Liver (tissue), 9 donors: ENCODE measurements around the gene DHDDS. TPM values are rescaled to one million over a fixed set of nuclear protein-coding genes. Genes with fewer than 3 reads are reported as not detected.

ENCODE experiments used
- DNase-seq: peaks from one replicate; pipeline ENCODE4 v3.0.0-alpha.2; 2017; ENCODE audit warnings: low spot score
- H3K27ac ChIP-seq, 2 donors: one replicate each; pipeline ENCODE4 v1.7.0; 2013; ENCODE audit warnings: inconsistent platforms in 2 of 2, low read length in 2 of 2, control low read depth in 1 of 2, low read depth in 1 of 2, mild to moderate bottlenecking in 1 of 2
- H3K27me3 ChIP-seq, 4 donors: one replicate each; pipeline versions ENCODE4 v1.6.1 to v1.7.0; 2013; ENCODE audit warnings: low read length in 3 of 4, inconsistent platforms in 1 of 4, mild to moderate bottlenecking in 1 of 4, moderate library complexity in 1 of 4; ENCODE audit not compliant: control insufficient read depth in 4 of 4, insufficient read depth in 4 of 4
- H3K36me3 ChIP-seq, 4 donors: one replicate each; pipeline versions ENCODE4 v1.6.1 to v1.7.0; 2013; ENCODE audit warnings: low read length in 3 of 4, mild to moderate bottlenecking in 3 of 4, low read depth in 1 of 4, moderate library complexity in 1 of 4; ENCODE audit not compliant: control insufficient read depth in 4 of 4, insufficient read depth in 3 of 4
- H3K4me1 ChIP-seq, 4 donors: one replicate each; pipeline versions ENCODE4 v1.6.1 to v1.7.0; 2013; ENCODE audit warnings: low read length in 3 of 4, mild to moderate bottlenecking in 3 of 4, moderate library complexity in 1 of 4; ENCODE audit not compliant: control insufficient read depth in 4 of 4, insufficient read depth in 4 of 4
- H3K4me3 ChIP-seq, 3 donors: one replicate each; pipeline versions ENCODE4 v1.6.1 to v1.7.0; 2013; ENCODE audit warnings: low read length in 3 of 3, control low read depth in 1 of 3, low read depth in 1 of 3, mild to moderate bottlenecking in 1 of 3
- H3K9ac ChIP-seq, 2 donors: one replicate each; pipeline ENCODE4 v1.7.0; 2013; ENCODE audit warnings: low read length in 2 of 2, mild to moderate bottlenecking in 2 of 2, moderate library complexity in 2 of 2, control low read depth in 1 of 2, low read depth in 1 of 2
- H3K9me3 ChIP-seq, 4 donors: one replicate each; pipeline versions ENCODE4 v1.6.1 to v1.7.0; 2013; ENCODE audit warnings: low read length in 3 of 4; ENCODE audit not compliant: control insufficient read depth in 4 of 4
- ATF3 ChIP-seq: IDR thresholded peaks from 2 replicates; pipeline ENCODE4 v1.6.1; 2016; ENCODE audit warnings: antibody characterized with exemption
- EGR1 ChIP-seq, 2 donors: IDR thresholded peaks; 2 replicates each; pipeline ENCODE4 v1.6.1; 2016 to 2018; ENCODE audit warnings: antibody characterized with exemption in 2 of 2, low read depth in 2 of 2
- FOXA1 ChIP-seq: IDR thresholded peaks from 2 replicates; pipeline ENCODE4 v1.6.1; 2016; ENCODE audit warnings: antibody characterized with exemption
- FOXA2 ChIP-seq: IDR thresholded peaks from 2 replicates; pipeline ENCODE4 v1.6.1; 2016; ENCODE audit warnings: antibody characterized with exemption
- GABPA ChIP-seq, 2 donors: IDR thresholded peaks in 1 of 2; conservative IDR thresholded peaks in 1 of 2; 2 replicates each; pipeline ENCODE4 v1.6.1; 2016; ENCODE audit warnings: antibody characterized with exemption in 2 of 2, mild to moderate bottlenecking in 1 of 2, moderate library complexity in 1 of 2
- HNF4A ChIP-seq, 2 donors: conservative IDR thresholded peaks; 2 replicates each; pipeline ENCODE4 v1.6.1; 2016; ENCODE audit warnings: antibody characterized with exemption in 2 of 2, mild to moderate bottlenecking in 2 of 2
- HNF4G ChIP-seq: IDR thresholded peaks from 2 replicates; pipeline ENCODE4 v1.6.1; 2016; ENCODE audit warnings: antibody characterized with exemption
- JUND ChIP-seq, 2 donors: IDR thresholded peaks; 2 replicates each; pipeline ENCODE4 v1.6.1; 2016; ENCODE audit warnings: antibody characterized with exemption in 2 of 2
- MAX ChIP-seq: IDR thresholded peaks from 2 replicates; pipeline ENCODE4 v1.6.1; 2016; ENCODE audit warnings: antibody characterized with exemption
- NR2F2 ChIP-seq: IDR thresholded peaks from 2 replicates; pipeline ENCODE4 v1.6.1; 2016; ENCODE audit warnings: antibody characterized with exemption
- RAD21 ChIP-seq, 2 donors: IDR thresholded peaks; 2 replicates each; pipeline ENCODE4 v1.6.1; 2016; ENCODE audit warnings: antibody characterized with exemption in 2 of 2, mild to moderate bottlenecking in 2 of 2
- RXRA ChIP-seq, 2 donors: IDR thresholded peaks; 2 replicates each; pipeline ENCODE4 v1.6.1; 2017 to 2018; ENCODE audit warnings: antibody characterized with exemption in 2 of 2, mild to moderate bottlenecking in 1 of 2
- SP1 ChIP-seq: IDR thresholded peaks from 2 replicates; pipeline ENCODE4 v1.6.1; 2018; ENCODE audit warnings: antibody characterized with exemption, mild to moderate bottlenecking
- TAF1 ChIP-seq: conservative IDR thresholded peaks from 2 replicates; pipeline ENCODE4 v1.6.1; 2016; ENCODE audit warnings: antibody characterized with exemption, mild to moderate bottlenecking
- YY1 ChIP-seq: IDR thresholded peaks from 2 replicates; pipeline ENCODE4 v1.6.1; 2016; ENCODE audit warnings: antibody characterized with exemption, mild to moderate bottlenecking
- WGBS: extraction: QIAGEN DNeasy Blood & Tissue Kit; methylation state at CpG from one replicate; pipeline ENCODE4 v1.1.7; 2013; 5-methylcytosine and 5-hydroxymethylcytosine counted together
- polyA plus RNA-seq, 2 donors: library from polyadenylated mRNA; stranded (reverse) in 1 of 2; unstranded in 1 of 2; fragments of 200-250 nt in 1 of 2; fragments of >200 nt in 1 of 2; fragmentation: Nextera tagmentation in 1 of 2; extraction: Ambion mirVana in 1 of 2; gene quantifications; one replicate each; pipeline versions ENCODE4 v1.2.1 to v1.2.3, GENCODE V29; 2013 to 2015
- total RNA-seq, 2 donors: library from RNA; depleted of rRNA; stranded (reverse); fragments of >200 nt; gene quantifications; one replicate each; pipeline ENCODE4 v1.2.3, GENCODE V29; 2014
- TF ChIP-seq, protein P1 (sequence below): IDR thresholded peaks from 2 replicates; pipeline ENCODE4 v1.6.1; 2016; ENCODE audit warnings: antibody characterized with exemption, mild to moderate bottlenecking
- TF ChIP-seq, protein P2 (sequence below): fragments of 150-350 bp; IDR thresholded peaks from 2 replicates; pipeline ENCODE4 v1.5.1; 2017; ENCODE audit warnings: improper control_type of control experiment, low read depth, low read length; ENCODE audit not compliant: missing input control
- TF ChIP-seq, protein P3 (sequence below): IDR thresholded peaks from 2 replicates; pipeline ENCODE4 v1.6.1; 2016; ENCODE audit warnings: antibody characterized with exemption
- donor health status: healthy.
- donor health status: healthy.
- donor health status: healthy.
- donor health status: healthy.
- donor health status: healthy.

The DHDDS gene
- total and polyA plus RNA-seq, 4 donors, result 10.6 to 21.7 (median 16.6) TPM

- Histone ChIP-seq H3K36me3 (peaks cover 21 to 70% (median 55%) of the 10 kb centered on the region in 4 donors), H3K4me1 (no peaks in the 10 kb centered on the region), H3K9me3 (no peaks in the 10 kb centered on the region), H3K27me3 (no peaks in the 10 kb centered on the region), H3K9ac (no peak overlapping the region), H3K4me3 (no peak overlapping the region), H3K27ac (no peak overlapping the region)
- WGBS, result 96% methylated on average over 2 of the region's 2 CpGs
- TF ChIP-seq, protein P1, sequence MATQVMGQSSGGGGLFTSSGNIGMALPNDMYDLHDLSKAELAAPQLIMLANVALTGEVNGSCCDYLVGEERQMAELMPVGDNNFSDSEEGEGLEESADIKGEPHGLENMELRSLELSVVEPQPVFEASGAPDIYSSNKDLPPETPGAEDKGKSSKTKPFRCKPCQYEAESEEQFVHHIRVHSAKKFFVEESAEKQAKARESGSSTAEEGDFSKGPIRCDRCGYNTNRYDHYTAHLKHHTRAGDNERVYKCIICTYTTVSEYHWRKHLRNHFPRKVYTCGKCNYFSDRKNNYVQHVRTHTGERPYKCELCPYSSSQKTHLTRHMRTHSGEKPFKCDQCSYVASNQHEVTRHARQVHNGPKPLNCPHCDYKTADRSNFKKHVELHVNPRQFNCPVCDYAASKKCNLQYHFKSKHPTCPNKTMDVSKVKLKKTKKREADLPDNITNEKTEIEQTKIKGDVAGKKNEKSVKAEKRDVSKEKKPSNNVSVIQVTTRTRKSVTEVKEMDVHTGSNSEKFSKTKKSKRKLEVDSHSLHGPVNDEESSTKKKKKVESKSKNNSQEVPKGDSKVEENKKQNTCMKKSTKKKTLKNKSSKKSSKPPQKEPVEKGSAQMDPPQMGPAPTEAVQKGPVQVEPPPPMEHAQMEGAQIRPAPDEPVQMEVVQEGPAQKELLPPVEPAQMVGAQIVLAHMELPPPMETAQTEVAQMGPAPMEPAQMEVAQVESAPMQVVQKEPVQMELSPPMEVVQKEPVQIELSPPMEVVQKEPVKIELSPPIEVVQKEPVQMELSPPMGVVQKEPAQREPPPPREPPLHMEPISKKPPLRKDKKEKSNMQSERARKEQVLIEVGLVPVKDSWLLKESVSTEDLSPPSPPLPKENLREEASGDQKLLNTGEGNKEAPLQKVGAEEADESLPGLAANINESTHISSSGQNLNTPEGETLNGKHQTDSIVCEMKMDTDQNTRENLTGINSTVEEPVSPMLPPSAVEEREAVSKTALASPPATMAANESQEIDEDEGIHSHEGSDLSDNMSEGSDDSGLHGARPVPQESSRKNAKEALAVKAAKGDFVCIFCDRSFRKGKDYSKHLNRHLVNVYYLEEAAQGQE, result no peak
- TF ChIP-seq TAF1 (no peak), SP1 (no peak), RXRA (IDR thresholded peaks at IDR 0.05) (no peak), NR2F2 (no peak), EGR1 (IDR thresholded peaks at IDR 0.05; ENCODE audit: low read depth in 2 of 2) (no peak), FOXA1 (no peak), JUND (IDR thresholded peaks at IDR 0.05) (no peak), FOXA2 (no peak), HNF4G (no peak), RAD21 (IDR thresholded peaks at IDR 0.05) (no peak), YY1 (no peak), MAX (no peak), ATF3 (no peak), GABPA (IDR thresholded peaks at IDR 0.05 in 1 of 2, conservative IDR thresholded peaks at IDR 0.05 in 1 of 2) (no peak), HNF4A (conservative IDR thresholded peaks at IDR 0.05) (no peak)
- TF ChIP-seq, protein P2, sequence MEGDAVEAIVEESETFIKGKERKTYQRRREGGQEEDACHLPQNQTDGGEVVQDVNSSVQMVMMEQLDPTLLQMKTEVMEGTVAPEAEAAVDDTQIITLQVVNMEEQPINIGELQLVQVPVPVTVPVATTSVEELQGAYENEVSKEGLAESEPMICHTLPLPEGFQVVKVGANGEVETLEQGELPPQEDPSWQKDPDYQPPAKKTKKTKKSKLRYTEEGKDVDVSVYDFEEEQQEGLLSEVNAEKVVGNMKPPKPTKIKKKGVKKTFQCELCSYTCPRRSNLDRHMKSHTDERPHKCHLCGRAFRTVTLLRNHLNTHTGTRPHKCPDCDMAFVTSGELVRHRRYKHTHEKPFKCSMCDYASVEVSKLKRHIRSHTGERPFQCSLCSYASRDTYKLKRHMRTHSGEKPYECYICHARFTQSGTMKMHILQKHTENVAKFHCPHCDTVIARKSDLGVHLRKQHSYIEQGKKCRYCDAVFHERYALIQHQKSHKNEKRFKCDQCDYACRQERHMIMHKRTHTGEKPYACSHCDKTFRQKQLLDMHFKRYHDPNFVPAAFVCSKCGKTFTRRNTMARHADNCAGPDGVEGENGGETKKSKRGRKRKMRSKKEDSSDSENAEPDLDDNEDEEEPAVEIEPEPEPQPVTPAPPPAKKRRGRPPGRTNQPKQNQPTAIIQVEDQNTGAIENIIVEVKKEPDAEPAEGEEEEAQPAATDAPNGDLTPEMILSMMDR, result no peak
- TF ChIP-seq, protein P3, sequence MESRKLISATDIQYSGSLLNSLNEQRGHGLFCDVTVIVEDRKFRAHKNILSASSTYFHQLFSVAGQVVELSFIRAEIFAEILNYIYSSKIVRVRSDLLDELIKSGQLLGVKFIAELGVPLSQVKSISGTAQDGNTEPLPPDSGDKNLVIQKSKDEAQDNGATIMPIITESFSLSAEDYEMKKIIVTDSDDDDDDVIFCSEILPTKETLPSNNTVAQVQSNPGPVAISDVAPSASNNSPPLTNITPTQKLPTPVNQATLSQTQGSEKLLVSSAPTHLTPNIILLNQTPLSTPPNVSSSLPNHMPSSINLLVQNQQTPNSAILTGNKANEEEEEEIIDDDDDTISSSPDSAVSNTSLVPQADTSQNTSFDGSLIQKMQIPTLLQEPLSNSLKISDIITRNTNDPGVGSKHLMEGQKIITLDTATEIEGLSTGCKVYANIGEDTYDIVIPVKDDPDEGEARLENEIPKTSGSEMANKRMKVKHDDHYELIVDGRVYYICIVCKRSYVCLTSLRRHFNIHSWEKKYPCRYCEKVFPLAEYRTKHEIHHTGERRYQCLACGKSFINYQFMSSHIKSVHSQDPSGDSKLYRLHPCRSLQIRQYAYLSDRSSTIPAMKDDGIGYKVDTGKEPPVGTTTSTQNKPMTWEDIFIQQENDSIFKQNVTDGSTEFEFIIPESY, result no peak
- no peak for DNase-seq
Measured at GRCh38 chr1:26440259-26440658, 8.1 kb downstream of the DHDDS start.
